A673 (cell line): ENCODE results near the gene SMCHD1. TPM values are rescaled to one million over a fixed set of nuclear protein-coding genes. Genes with fewer than 3 reads are reported as not detected.
"Not testable (repeated sequence)": the region's sequence is repeated elsewhere in the genome, so short reads cannot be mapped to it uniquely, and the experiment has no call there.

Experiments
- BruUV-seq: library from RNA; stranded (reverse); fragments of 400-500 nt; replicated peaks from 2 replicates; lab custom pipeline; 2021; lab: Mats Ljungman, UMichigan
- CTCF ChIA-PET: fragments of 300-600 bp; sonication (Branson Sonifier 250); formaldehyde crosslinking; loops from one replicate; lab custom pipeline; 2022; ENCODE audit warnings: antibody characterized with exemption; lab: Charles Lee
- POLR2A ChIA-PET: fragments of 300-600 bp; sonication (Branson Sonifier 250); formaldehyde crosslinking; loops from one replicate; lab custom pipeline; 2022; ENCODE audit warnings: antibody characterized with exemption; ENCODE audit not compliant: low non-redundant PET; lab: Charles Lee
- DNase-seq: peaks from one replicate; pipeline ENCODE4 v3.0.0-alpha.2; 2015; ENCODE audit warnings: low spot score
- H3K27ac ChIP-seq: fragments of 200-600 bp; sonication (generic); 2 replicates; pipeline ENCODE4 v1.5.1; 2016; ENCODE audit warnings: mixed run types, low read depth, mild to moderate bottlenecking, mixed read lengths, antibody characterized with exemption, low read length; ENCODE audit not compliant: poor library complexity, severe bottlenecking
- H3K27me3 ChIP-seq: fragments of 200-600 bp; sonication (generic); replicated peaks from 2 replicates; pipeline ENCODE4 v1.6.1; 2017; ENCODE audit warnings: mixed run types, low read depth, mild to moderate bottlenecking, mixed read lengths, antibody characterized with exemption, low read length; ENCODE audit not compliant: insufficient read depth, poor library complexity
- H3K36me3 ChIP-seq: fragments of 200-600 bp; sonication (generic); 2 replicates; pipeline ENCODE4 v1.6.1; 2016; ENCODE audit warnings: mixed run types, mild to moderate bottlenecking, mixed read lengths, antibody characterized with exemption, low read length; ENCODE audit not compliant: insufficient read depth, poor library complexity, severe bottlenecking
- H3K4me1 ChIP-seq: fragments of 200-600 bp; sonication (generic); 2 replicates; pipeline ENCODE4 v1.6.1; 2017; ENCODE audit warnings: mixed run types, mild to moderate bottlenecking, mixed read lengths, antibody characterized with exemption, low read length; ENCODE audit not compliant: insufficient read depth, poor library complexity, severe bottlenecking
- H3K4me3 ChIP-seq: fragments of 200-600 bp; sonication (generic); 2 replicates; pipeline ENCODE4 v1.5.1; 2016; ENCODE audit warnings: low read depth, mixed run types, mild to moderate bottlenecking, mixed read lengths, low read length; ENCODE audit not compliant: poor library complexity, severe bottlenecking
- H3K9me3 ChIP-seq: fragments of 200-600 bp; sonication (generic); 2 replicates; pipeline ENCODE4 v1.6.1; 2016; ENCODE audit warnings: mixed run types, low read depth, mild to moderate bottlenecking, mixed read lengths, antibody characterized with exemption, low read length; ENCODE audit not compliant: poor library complexity, severe bottlenecking
- EZH2 ChIP-seq: fragments of 200-600 bp; sonication (generic); IDR thresholded peaks from 2 replicates; pipeline ENCODE4 v1.6.1; 2017; ENCODE audit warnings: borderline replicate concordance, low read depth, mild to moderate bottlenecking, mixed read lengths, antibody characterized with exemption, low read length; ENCODE audit not compliant: poor library complexity, severe bottlenecking
- intact Hi-C: fragments of 100-400 bp; cut with micrococcal nuclease; formaldehyde crosslinking; loops from one replicate; pipeline ENCODE4 v1.10.0; 2022; ENCODE audit not compliant: unreplicated experiment
- total RNA-seq: library from RNA; stranded (reverse); gene quantifications from 2 replicates; pipeline ENCODE4 v1.2.3, GENCODE V29; 2021
- TF ChIP-seq, protein P1 (sequence below): fragments of 300-800, 200-600 bp; sonication (generic); conservative IDR thresholded peaks from 2 replicates; pipeline ENCODE4 v1.5.1; 2017; ENCODE audit warnings: low read depth, mild to moderate bottlenecking, antibody characterized with exemption, low read length, moderate library complexity, mixed read lengths

The SMCHD1 gene
- total RNA-seq, 1 experiment from 2014 or later, result 80.9 TPM

DNA sequence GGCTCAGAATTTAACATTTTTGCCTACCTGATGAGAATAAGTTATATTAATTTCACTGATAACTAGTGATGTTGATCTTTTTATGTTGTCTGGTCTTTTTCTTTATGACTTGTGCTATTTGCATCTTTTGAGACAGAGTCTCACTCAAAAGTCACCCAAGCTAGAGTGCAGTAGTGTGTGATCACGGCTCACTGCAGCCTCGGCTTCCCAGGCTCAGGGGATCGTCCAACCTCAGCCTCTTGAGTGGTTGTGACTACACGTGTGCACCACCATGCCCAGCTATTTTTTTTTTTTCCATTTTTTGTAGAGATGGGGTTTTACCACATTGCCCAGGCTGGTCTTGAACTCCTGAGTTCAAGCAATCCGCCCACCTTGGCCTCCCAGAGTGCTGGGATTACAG is 7.5 kb downstream of the SMCHD1 start:
- Histone ChIP-seq H3K27ac (no peak overlapping the region), H3K4me1 (peaks cover under 1% of the 10 kb centered on the region), H3K27me3 (no peaks in the 10 kb centered on the region), H3K36me3 (peaks cover 17% of the 10 kb centered on the region), H3K9me3 (no peaks in the 10 kb centered on the region), H3K4me3 (no peak overlapping the region)
- BruUV-seq, result no TSS peak
- POLR2A ChIA-PET, result no interaction called here
- CTCF ChIA-PET, result no interaction called here
- TF ChIP-seq, protein P1, sequence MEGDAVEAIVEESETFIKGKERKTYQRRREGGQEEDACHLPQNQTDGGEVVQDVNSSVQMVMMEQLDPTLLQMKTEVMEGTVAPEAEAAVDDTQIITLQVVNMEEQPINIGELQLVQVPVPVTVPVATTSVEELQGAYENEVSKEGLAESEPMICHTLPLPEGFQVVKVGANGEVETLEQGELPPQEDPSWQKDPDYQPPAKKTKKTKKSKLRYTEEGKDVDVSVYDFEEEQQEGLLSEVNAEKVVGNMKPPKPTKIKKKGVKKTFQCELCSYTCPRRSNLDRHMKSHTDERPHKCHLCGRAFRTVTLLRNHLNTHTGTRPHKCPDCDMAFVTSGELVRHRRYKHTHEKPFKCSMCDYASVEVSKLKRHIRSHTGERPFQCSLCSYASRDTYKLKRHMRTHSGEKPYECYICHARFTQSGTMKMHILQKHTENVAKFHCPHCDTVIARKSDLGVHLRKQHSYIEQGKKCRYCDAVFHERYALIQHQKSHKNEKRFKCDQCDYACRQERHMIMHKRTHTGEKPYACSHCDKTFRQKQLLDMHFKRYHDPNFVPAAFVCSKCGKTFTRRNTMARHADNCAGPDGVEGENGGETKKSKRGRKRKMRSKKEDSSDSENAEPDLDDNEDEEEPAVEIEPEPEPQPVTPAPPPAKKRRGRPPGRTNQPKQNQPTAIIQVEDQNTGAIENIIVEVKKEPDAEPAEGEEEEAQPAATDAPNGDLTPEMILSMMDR, result no peak
- no peak for TF ChIP-seq EZH2
- no peak for DNase-seq
- intact Hi-C loops, result no loop called here

DNA sequence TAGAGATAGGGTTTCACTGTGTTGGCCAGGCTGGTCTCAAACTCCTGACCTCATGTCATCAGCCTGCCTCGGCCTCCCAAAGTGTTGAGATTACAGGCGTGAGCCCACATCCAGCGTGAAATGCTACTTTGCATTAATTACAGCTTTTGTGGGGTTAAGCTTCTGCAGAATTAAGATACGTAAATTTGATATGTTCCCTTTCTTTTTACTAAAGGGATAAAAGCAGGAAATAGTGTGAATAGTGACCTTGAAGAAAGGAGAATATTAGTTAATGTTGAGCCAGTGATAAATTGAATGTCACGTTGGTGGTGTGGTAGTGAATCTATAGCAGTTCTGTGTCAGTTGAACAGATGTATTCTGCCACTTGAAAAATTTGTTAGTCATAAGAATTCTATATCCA is 16.9 kb downstream of the SMCHD1 start:
- DNase-seq, result no peak
- Histone ChIP-seq H3K36me3 (peaks cover 87% of the 10 kb centered on the region), H3K27me3 (no peaks in the 10 kb centered on the region), H3K27ac (no peak overlapping the region), H3K9me3 (no peaks in the 10 kb centered on the region), H3K4me1 (no peaks in the 10 kb centered on the region), H3K4me3 (no peak overlapping the region)
- no peak for TF ChIP-seq EZH2
- TF ChIP-seq, protein P1, result no peak
- POLR2A ChIA-PET, result no interaction called here
- CTCF ChIA-PET, result no interaction called here
- no TSS peak for BruUV-seq
- intact Hi-C loops, result no loop called here

DNA sequence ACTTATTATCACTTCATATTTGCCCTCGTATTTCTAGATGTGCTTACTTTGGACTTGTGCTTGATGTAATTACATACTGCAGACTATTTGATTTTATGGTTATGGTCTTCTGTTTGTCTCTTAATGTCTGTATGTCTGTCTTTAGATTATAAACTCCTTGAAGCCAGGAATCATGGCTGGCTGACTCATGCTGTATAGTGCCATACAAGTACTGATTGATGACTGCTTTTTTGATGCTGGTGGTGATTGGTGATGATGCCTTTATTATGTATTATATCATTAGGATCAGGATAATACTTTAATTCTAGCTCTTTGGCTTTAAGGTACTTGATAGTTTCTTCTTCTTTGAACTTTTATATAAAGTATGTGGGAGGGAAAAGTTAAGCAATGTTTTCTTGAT is 17.3 kb downstream of the SMCHD1 start:
- POLR2A ChIA-PET, result no interaction called here
- no peak for TF ChIP-seq EZH2
- TF ChIP-seq, protein P1, result no peak
- no peak overlapping the region for H3K4me3 ChIP-seq
- no peak overlapping the region for H3K27ac ChIP-seq
- no peaks in the 10 kb centered on the region for H3K27me3 ChIP-seq
- BruUV-seq, result no TSS peak
- no peak for DNase-seq
- no peaks in the 10 kb centered on the region for H3K9me3 ChIP-seq
- H3K36me3 ChIP-seq, result peaks cover 83% of the 10 kb centered on the region
- H3K4me1 ChIP-seq, result no peaks in the 10 kb centered on the region
- CTCF ChIA-PET, result no interaction called here
- intact Hi-C loops, result no loop called here

- intact Hi-C loops, BruUV-seq: not testable (repeated sequence)
These were observed 23.4 kb downstream of the SMCHD1 start for GRCh38 chr18:2678933-2679332.

More at GRCh38 chr18:2678933-2679332, 23.4 kb downstream of the SMCHD1 start:
- H3K27me3 ChIP-seq, POLR2A ChIA-PET, CTCF ChIA-PET, H3K4me1 ChIP-seq, DNase-seq, H3K27ac ChIP-seq, H3K9me3 ChIP-seq, H3K4me3 ChIP-seq: not testable (repeated sequence)
- H3K36me3 ChIP-seq, result peaks cover 55% of the 10 kb centered on the region
